Pancreas (tissue), 10 donors: ENCODE measurements around the gene CDKN2B. TPM values are rescaled to one million over a fixed set of nuclear protein-coding genes. Genes with fewer than 3 reads are reported as not detected.

Experiments
- ATAC-seq, 4 donors: fragments of 200-7000 bp; cut with Tn5 transposase; one replicate each; pipeline versions ENCODE4 v1.8.0 to v1.9.1; 2020; ENCODE audit warnings: mild to moderate bottlenecking in 4 of 4, moderate library complexity in 4 of 4
- DNase-seq, 6 donors: peaks; one replicate each; pipeline ENCODE4 v3.0.0-alpha.2; 2020
- FAIRE-seq: peaks from 2 replicates; lab custom pipeline; 2012; peaks lifted over from hg19 to GRCh38; lab: Jason Lieb, UNC
- H3K27ac ChIP-seq, 4 donors: fragments of 200-600 bp; sonication (generic); 1 replicate in 3 of 4; 2 replicates in 1 of 4; pipeline versions ENCODE4 v1.5.0 to v1.8.0; 2020
- H3K27me3 ChIP-seq, 4 donors: fragments of 200-600 bp; one replicate each; pipeline ENCODE4 v1.8.0; 2021
- H3K36me3 ChIP-seq, 3 donors: fragments of 200-600 bp; sonication (generic) in 1 of 3; one replicate each; pipeline versions ENCODE4 v1.5.0 to v1.8.0; 2020 to 2021
- H3K4me1 ChIP-seq, 3 donors: fragments of 200-600 bp; one replicate each; pipeline ENCODE4 v1.8.0; 2021
- H3K4me3 ChIP-seq, 4 donors: fragments of 200-600 bp; sonication (generic) in 2 of 4; one replicate each; pipeline versions ENCODE4 v1.5.0 to v1.8.0; 2020 to 2021
- H3K9me3 ChIP-seq, 4 donors: fragments of 200-600 bp; one replicate each; pipeline ENCODE4 v1.8.0; 2021
- CTCF ChIP-seq, 4 donors: fragments of 200-600 bp; sonication (generic) in 3 of 4; IDR thresholded peaks; one replicate each; pipeline versions ENCODE4 v1.5.0 to v1.8.0; 2021; ENCODE audit warnings: antibody characterized with exemption in 4 of 4
- WGBS, 2 donors: extraction: QIAGEN DNeasy Blood & Tissue Kit; methylation state at CpG; one replicate each; pipeline ENCODE4 v1.1.7; 2013; 5-methylcytosine and 5-hydroxymethylcytosine counted together
- intact Hi-C, 3 donors: fragments of 100-400 bp; cut with DNase I; formaldehyde crosslinking; loops; one replicate each; pipeline versions ENCODE4 v1.11.1 to v1.14.2; 2022
- polyA plus RNA-seq, 2 donors: library from polyadenylated mRNA; stranded (reverse); fragments of 200-250 nt; gene quantifications; one replicate each; pipeline ENCODE4 v1.2.3, GENCODE V29; 2013
- total RNA-seq, 6 donors: library from RNA; stranded (reverse); fragmentation: NEBNext Ultra II Directional in 4 of 6; extraction: Animal tissue kit (Norgen Biotek cat#: 25700) in 4 of 6; gene quantifications; one replicate each; pipeline versions ENCODE4 v1.2.1 to v1.2.4, GENCODE V29; 2021 to 2023
- donor health status: healthy with polysubstance abuse.
- donor health status: DM: no; HTN: no; CAD: no; lungs with moderate emphysema.
- donor health status: DM: no; HTN: no; CAD: no.
- donor health status: control.
- donor health status: control.
- donor health status: Bipolar disorder and iron deficiency.
- donor health status: DM: yes; HTN: yes; CAD: no.
- donor health status: DM: no; HTN: no; CAD: no.
- donor health status: DM: no; HTN: no; CAD: no.
- donor health status: DM: yes; HTN: yes; CAD: no.

The CDKN2B gene
- total and polyA plus RNA-seq, 8 donors, result 0.59 to 13.9 (median 2.1) TPM

- Histone ChIP-seq H3K36me3 (no peaks in the 10 kb centered on the region), H3K4me3 (no peak overlapping the region), H3K27ac (no peak overlapping the region), H3K9me3 (no peaks in the 10 kb centered on the region), H3K27me3 (peaks cover 4 to 66% (median 20%) of the 10 kb centered on the region in 4 donors), H3K4me1 (no peaks in the 10 kb centered on the region)
- FAIRE-seq (peak; percentile 82), DNase-seq (no peak), ATAC-seq (no peak)
- WGBS, 2 donors, result 32 to 35% methylated on average over 9 of the region's 9 CpGs
- no peak for TF ChIP-seq CTCF (IDR thresholded peaks at IDR 0.05)
- intact Hi-C loops, result no loop called here
These were observed 20.8 kb downstream of the CDKN2B start for GRCh38 chr9:21988056-21988990.

DNA sequence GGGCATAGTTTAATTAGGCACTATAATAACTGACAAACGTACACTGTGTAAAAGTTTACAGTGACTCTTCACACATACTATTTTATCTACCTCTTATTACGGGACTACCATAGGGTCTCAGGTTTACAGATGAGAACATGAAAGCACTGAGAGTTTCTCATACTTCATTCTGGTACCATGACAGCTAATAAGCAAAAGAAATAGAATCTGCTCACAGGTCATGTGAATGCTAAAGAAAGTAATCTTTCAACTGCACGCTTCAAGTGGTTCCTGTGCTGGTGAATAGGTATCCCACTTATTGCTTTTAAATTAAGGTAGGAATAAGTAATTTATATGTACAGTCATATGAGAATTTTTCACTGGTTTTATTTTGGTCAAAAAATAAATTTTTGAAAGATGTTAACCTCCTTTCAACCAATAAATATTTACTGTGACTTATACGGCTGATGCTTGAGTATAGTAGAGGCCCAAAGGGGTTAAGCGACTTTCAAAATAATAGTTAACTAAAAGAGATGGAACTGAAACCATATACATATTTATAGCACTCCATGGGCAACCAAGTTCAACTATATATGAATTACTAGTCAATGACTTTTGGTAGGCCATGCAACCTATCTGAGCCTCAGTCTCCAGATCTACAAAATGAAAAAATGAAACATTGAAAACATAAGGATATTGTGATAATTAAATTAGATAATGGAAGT, 23.0 kb downstream of the CDKN2B start:
- ATAC-seq (no peak), DNase-seq (no peak), FAIRE-seq (no peak)
- Histone ChIP-seq H3K9me3 (no peaks in the 10 kb centered on the region), H3K36me3 (no peaks in the 10 kb centered on the region), H3K27me3 (peaks cover 6 to 61% (median 17%) of the 10 kb centered on the region in 4 donors), H3K4me3 (no peak overlapping the region), H3K4me1 (no peaks in the 10 kb centered on the region), H3K27ac (no peak overlapping the region)
- 73 to 80% methylated on average over 5 of the region's 5 CpGs for whole genome bisulfite sequencing, 2 donors
- intact Hi-C loops, result no loop called here
- TF ChIP-seq CTCF (IDR thresholded peaks at IDR 0.05), result no peak

- H3K27ac ChIP-seq, result no peak overlapping the region
- no peak for TF ChIP-seq CTCF (IDR thresholded peaks at IDR 0.05)
- no peaks in the 10 kb centered on the region for H3K4me1 ChIP-seq
- ATAC-seq, result no peak
- FAIRE-seq, result no peak
- no peak for DNase-seq
- peaks cover 3 to 49% (median 15%) of the 10 kb centered on the region in 4 donors for H3K27me3 ChIP-seq
- H3K4me3 ChIP-seq, result no peak overlapping the region
- H3K36me3 ChIP-seq, result no peaks in the 10 kb centered on the region
- H3K9me3 ChIP-seq, result no peaks in the 10 kb centered on the region
- intact Hi-C loops, result no loop called here
These were observed 25.0 kb downstream of the CDKN2B start for GRCh38 chr9:21984101-21984500.

- H3K27ac ChIP-seq, result no peak overlapping the region
- H3K36me3 ChIP-seq, result no peaks in the 10 kb centered on the region
- FAIRE-seq (no peak), DNase-seq (no peak), ATAC-seq (no peak)
- no peak for TF ChIP-seq CTCF (IDR thresholded peaks at IDR 0.05)
- WGBS, 2 donors, result 77 to 88% methylated on average over 1 of the region's 1 CpG
- intact Hi-C loops, result no loop called here
- H3K4me1 ChIP-seq, result no peaks in the 10 kb centered on the region
- no peak overlapping the region for H3K4me3 ChIP-seq
- H3K9me3 ChIP-seq, result no peaks in the 10 kb centered on the region
- peaks cover 0 to 51% (median 15%) of the 10 kb centered on the region in 4 donors for H3K27me3 ChIP-seq
These were observed 25.6 kb downstream of the CDKN2B start for GRCh38 chr9:21983561-21983935.
